Gastrocnemius medialis (tissue), 4 donors: ENCODE measurements around the gene CENPW.

ENCODE experiments used
- CTCF ChIP-seq, 5 experiments: fragments of 450-650 bp in 3 of 5; fragments of 200-600 bp in 2 of 5; sonication (generic) in 2 of 5; IDR thresholded peaks in 4 of 5; conservative IDR thresholded peaks in 1 of 5; 1 replicate in 4 of 5; 2 replicates in 1 of 5; pipeline ENCODE4 v1.5.1; 2016 to 2019; ENCODE audit warnings: antibody characterized with exemption in 5 of 5, mild to moderate bottlenecking in 3 of 5, moderate library complexity in 3 of 5
- POLR2A ChIP-seq, 2 donors: fragments of 450-650 bp; IDR thresholded peaks; one replicate each; pipeline ENCODE4 v1.6.1; 2017; ENCODE audit warnings: antibody characterized with exemption in 2 of 2, mild to moderate bottlenecking in 2 of 2, moderate library complexity in 2 of 2

GRCh38 chr6:126312013-126312665, 27.8 kb upstream of the CENPW start:
- TF ChIP-seq CTCF (IDR thresholded peaks at IDR 0.05 in 4 of 5, conservative IDR thresholded peaks at IDR 0.05 in 1 of 5) (no peak), POLR2A (IDR thresholded peaks at IDR 0.05) (no peak)
